ENCODE measurements around the gene CTIF. TPM values are rescaled to one million over a fixed set of nuclear protein-coding genes. Genes with fewer than 3 reads are reported as not detected.

Gene CTIF
- total RNA-seq, 4 donors from 2014 or later: 14.1 to 78.2 (median 18.4) TPM

GRCh38 chr18:48734460-48734859 lies 195.6 kb downstream of the CTIF start:
- no peak overlapping the region for H3K4me3 ChIP-seq
- no peaks in the 10 kb centered on the region for H3K9me3 ChIP-seq

GRCh38 chr18:48735080-48735676 lies 196.3 kb downstream of the CTIF start:
- H3K27ac ChIP-seq: no peak overlapping the region
- in situ Hi-C loops (cut with MboI; ENCODE audit: low pct_ligation_motif_present in 1 of 4, low pct_unique_long_range_greater_than_20kb in 1 of 4, low sequenced_read_pairs in 3 of 4): no loop called here
- intact Hi-C loops (cut with DNase I; ENCODE audit: low total_unique reads): no loop called here

More at GRCh38 chr18:48734460-48734859, 195.6 kb downstream of the CTIF start:
- DNase-seq: no peak
- Histone ChIP-seq H3K4me1 (peaks cover 0 to 4% (median 0%) of the 10 kb centered on the region in 4 donors), H3K36me3 (no peaks in the 10 kb centered on the region), H3K27me3 (no peaks in the 10 kb centered on the region), H3K27ac (no peak overlapping the region)
- TF ChIP-seq CTCF (IDR thresholded peaks at IDR 0.05) (no peak), EP300 (IDR thresholded peaks at IDR 0.05; ENCODE audit: low read depth) (no peak), POLR2A (IDR thresholded peaks at IDR 0.05) (no peak), POLR2AphosphoS5 (IDR thresholded peaks at IDR 0.05) (no peak)
- in situ Hi-C loops (cut with MboI; ENCODE audit: low pct_ligation_motif_present in 1 of 4, low pct_unique_long_range_greater_than_20kb in 1 of 4, low sequenced_read_pairs in 3 of 4): no loop called here
- intact Hi-C loops (cut with DNase I; ENCODE audit: low total_unique reads): no loop called here
- 96 to 100% methylated on average over 1 to 5 of the region's 5 CpGs for WGBS, 2 donors (ENCODE audit: low coverage in 1 of 2)

GRCh38 chr18:48735681-48736255 lies 196.9 kb downstream of the CTIF start:
- no peaks in the 10 kb centered on the region for H3K27me3 ChIP-seq
- TF ChIP-seq EP300 (IDR thresholded peaks at IDR 0.05; ENCODE audit: low read depth) (no peak), POLR2AphosphoS5 (IDR thresholded peaks at IDR 0.05) (no peak), POLR2A (IDR thresholded peaks at IDR 0.05) (no peak), CTCF (IDR thresholded peaks at IDR 0.05) (no peak)
- in situ Hi-C loops (cut with MboI; ENCODE audit: low pct_ligation_motif_present in 1 of 4, low pct_unique_long_range_greater_than_20kb in 1 of 4, low sequenced_read_pairs in 3 of 4) (no loop called here), intact Hi-C loops (cut with DNase I; ENCODE audit: low total_unique reads) (no loop called here)
- 75 to 88% methylated on average over 12 to 14 of the region's 14 CpGs for WGBS, 2 donors (ENCODE audit: low coverage in 1 of 2)
- DNase-seq: no peak
- H3K36me3 ChIP-seq: no peaks in the 10 kb centered on the region
- H3K27ac ChIP-seq: no peak overlapping the region
- no peak overlapping the region for H3K4me3 ChIP-seq
- peaks cover 0 to 4% (median 0%) of the 10 kb centered on the region in 4 donors for H3K4me1 ChIP-seq
- H3K9me3 ChIP-seq: no peaks in the 10 kb centered on the region

More at GRCh38 chr18:48735080-48735676, 196.3 kb downstream of the CTIF start:
- peaks cover 0 to 4% (median 0%) of the 10 kb centered on the region in 4 donors for H3K4me1 ChIP-seq
- no peaks in the 10 kb centered on the region for H3K27me3 ChIP-seq
- no peaks in the 10 kb centered on the region for H3K36me3 ChIP-seq
- no peak for DNase-seq
- WGBS, 2 donors (ENCODE audit: low coverage in 1 of 2): 73 to 93% methylated on average over 2 to 8 of the region's 8 CpGs
- H3K9me3 ChIP-seq: no peaks in the 10 kb centered on the region
- no peak for TF ChIP-seq POLR2A (IDR thresholded peaks at IDR 0.05)
- no peak for TF ChIP-seq CTCF (IDR thresholded peaks at IDR 0.05)
- no peak for TF ChIP-seq EP300 (IDR thresholded peaks at IDR 0.05; ENCODE audit: low read depth)
- H3K4me3 ChIP-seq: no peak overlapping the region

- TF ChIP-seq POLR2A (IDR thresholded peaks at IDR 0.05) (no peak), CTCF (IDR thresholded peaks at IDR 0.05) (no peak), POLR2AphosphoS5 (IDR thresholded peaks at IDR 0.05) (no peak), EP300 (IDR thresholded peaks at IDR 0.05; ENCODE audit: low read depth) (no peak)
- Histone ChIP-seq H3K36me3 (no peaks in the 10 kb centered on the region), H3K9me3 (no peaks in the 10 kb centered on the region), H3K27ac (no peak overlapping the region), H3K4me3 (no peak overlapping the region), H3K27me3 (no peaks in the 10 kb centered on the region), H3K4me1 (peaks cover 0 to 4% (median 0%) of the 10 kb centered on the region in 4 donors)
- intact Hi-C loops (cut with DNase I; ENCODE audit: low total_unique reads): no loop called here
- no peak for DNase-seq
- 87 to 97% methylated on average over 3 to 12 of the region's 13 CpGs for WGBS, 2 donors (ENCODE audit: low coverage in 1 of 2)
- in situ Hi-C loops (cut with MboI; ENCODE audit: low pct_ligation_motif_present in 1 of 4, low pct_unique_long_range_greater_than_20kb in 1 of 4, low sequenced_read_pairs in 3 of 4): no loop called here
Observed at GRCh38 chr18:48736321-48737260, 197.8 kb downstream of the CTIF start.

Measured in transverse colon (tissue), 4 donors.